ENCODE results near the gene ANXA5.

The ANXA5 gene

GRCh38 chr4:121717680-121718237 lies 21.0 kb upstream of the ANXA5 start:
- TF ChIP-seq, protein P1, sequence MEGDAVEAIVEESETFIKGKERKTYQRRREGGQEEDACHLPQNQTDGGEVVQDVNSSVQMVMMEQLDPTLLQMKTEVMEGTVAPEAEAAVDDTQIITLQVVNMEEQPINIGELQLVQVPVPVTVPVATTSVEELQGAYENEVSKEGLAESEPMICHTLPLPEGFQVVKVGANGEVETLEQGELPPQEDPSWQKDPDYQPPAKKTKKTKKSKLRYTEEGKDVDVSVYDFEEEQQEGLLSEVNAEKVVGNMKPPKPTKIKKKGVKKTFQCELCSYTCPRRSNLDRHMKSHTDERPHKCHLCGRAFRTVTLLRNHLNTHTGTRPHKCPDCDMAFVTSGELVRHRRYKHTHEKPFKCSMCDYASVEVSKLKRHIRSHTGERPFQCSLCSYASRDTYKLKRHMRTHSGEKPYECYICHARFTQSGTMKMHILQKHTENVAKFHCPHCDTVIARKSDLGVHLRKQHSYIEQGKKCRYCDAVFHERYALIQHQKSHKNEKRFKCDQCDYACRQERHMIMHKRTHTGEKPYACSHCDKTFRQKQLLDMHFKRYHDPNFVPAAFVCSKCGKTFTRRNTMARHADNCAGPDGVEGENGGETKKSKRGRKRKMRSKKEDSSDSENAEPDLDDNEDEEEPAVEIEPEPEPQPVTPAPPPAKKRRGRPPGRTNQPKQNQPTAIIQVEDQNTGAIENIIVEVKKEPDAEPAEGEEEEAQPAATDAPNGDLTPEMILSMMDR (IDR thresholded peaks at IDR 0.05; ENCODE audit: insufficient read depth, low read length, poor library complexity, severe bottlenecking), result no peak
- DNase-seq (ENCODE audit: extremely low read depth, insufficient read length), result no peak
- no peaks in the 10 kb centered on the region for H3K27me3 ChIP-seq (replicated peaks; ENCODE audit: control insufficient read depth, insufficient read depth, low read length)
- no peak overlapping the region for H3K4me3 ChIP-seq (replicated peaks; ENCODE audit: low read depth, low read length)
- no peaks in the 10 kb centered on the region for H3K36me3 ChIP-seq (ENCODE audit: control insufficient read depth, insufficient read depth, low read length)

DNA sequence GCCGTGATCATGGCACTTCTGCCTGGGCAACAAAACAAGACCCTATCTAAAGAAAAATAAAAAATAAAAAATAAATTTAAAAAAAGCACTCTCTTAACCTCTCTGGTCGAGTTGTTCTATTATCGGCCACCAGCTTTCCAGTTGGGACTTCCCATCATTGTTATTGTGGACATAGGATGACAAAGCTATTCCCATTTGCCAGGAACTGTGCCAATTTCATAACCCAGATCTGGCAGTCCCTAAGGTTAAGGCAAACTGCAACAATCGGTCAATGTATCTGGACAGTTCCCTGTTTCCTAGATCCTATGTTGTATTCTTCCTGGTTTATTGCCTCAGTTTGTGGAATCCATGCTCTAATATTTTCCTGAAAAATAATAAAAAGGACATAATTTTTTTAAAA lies 17.8 kb upstream of the ANXA5 start:
- DNase-seq (ENCODE audit: extremely low read depth, insufficient read length), result no peak
- no peaks in the 10 kb centered on the region for H3K36me3 ChIP-seq (ENCODE audit: control insufficient read depth, insufficient read depth, low read length)
- H3K4me3 ChIP-seq (replicated peaks; ENCODE audit: low read depth, low read length), result no peak overlapping the region
- TF ChIP-seq, protein P1 (IDR thresholded peaks at IDR 0.05; ENCODE audit: insufficient read depth, low read length, poor library complexity, severe bottlenecking), result no peak
- H3K27me3 ChIP-seq (replicated peaks; ENCODE audit: control insufficient read depth, insufficient read depth, low read length), result no peaks in the 10 kb centered on the region

- DNase-seq (ENCODE audit: extremely low read depth, insufficient read length), result no peak
- Histone ChIP-seq H3K27me3 (replicated peaks; ENCODE audit: control insufficient read depth, insufficient read depth, low read length) (no peaks in the 10 kb centered on the region), H3K4me3 (replicated peaks; ENCODE audit: low read depth, low read length) (no peak overlapping the region), H3K36me3 (ENCODE audit: control insufficient read depth, insufficient read depth, low read length) (no peaks in the 10 kb centered on the region)
- TF ChIP-seq, protein P1 (IDR thresholded peaks at IDR 0.05; ENCODE audit: insufficient read depth, low read length, poor library complexity, severe bottlenecking), result no peak
Observed at GRCh38 chr4:121712783-121713182, 16.0 kb upstream of the ANXA5 start.

DNA sequence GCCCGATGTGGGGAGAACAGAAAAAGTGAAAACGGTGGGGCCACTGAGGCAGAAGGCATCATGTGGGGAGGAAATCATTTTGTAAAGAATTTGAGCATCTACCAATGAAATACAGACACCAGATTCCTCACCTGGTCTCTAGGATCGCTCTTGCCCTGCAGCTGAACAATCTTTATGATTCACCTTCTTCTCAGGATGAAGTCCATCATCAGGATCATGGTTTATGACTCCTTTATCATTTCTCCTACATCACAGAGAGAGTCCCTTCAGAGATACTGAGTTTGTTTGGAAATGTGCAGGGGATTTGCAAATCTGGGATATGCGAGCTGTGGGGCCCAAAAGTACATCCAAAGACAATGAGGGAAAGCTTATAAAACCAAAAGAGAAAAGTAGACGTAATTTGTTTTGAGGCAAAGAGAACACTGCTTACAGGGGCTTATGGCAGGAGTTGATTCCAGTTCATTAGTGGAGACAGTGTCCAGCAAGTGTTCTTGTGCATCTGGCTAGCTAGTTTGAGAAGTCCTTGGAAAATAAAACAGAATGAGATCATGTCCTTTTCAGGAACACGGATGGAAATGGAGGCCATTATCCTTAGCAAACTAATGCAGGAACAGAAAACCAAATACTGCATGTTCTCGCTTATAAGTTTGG lies 15.3 kb upstream of the ANXA5 start:
- H3K36me3 ChIP-seq (ENCODE audit: control insufficient read depth, insufficient read depth, low read length), result no peaks in the 10 kb centered on the region
- H3K4me3 ChIP-seq (replicated peaks; ENCODE audit: low read depth, low read length), result no peak overlapping the region
- no peaks in the 10 kb centered on the region for H3K27me3 ChIP-seq (replicated peaks; ENCODE audit: control insufficient read depth, insufficient read depth, low read length)
- DNase-seq (ENCODE audit: extremely low read depth, insufficient read length), result no peak
- TF ChIP-seq, protein P1 (IDR thresholded peaks at IDR 0.05; ENCODE audit: insufficient read depth, low read length, poor library complexity, severe bottlenecking), result no peak

DNA sequence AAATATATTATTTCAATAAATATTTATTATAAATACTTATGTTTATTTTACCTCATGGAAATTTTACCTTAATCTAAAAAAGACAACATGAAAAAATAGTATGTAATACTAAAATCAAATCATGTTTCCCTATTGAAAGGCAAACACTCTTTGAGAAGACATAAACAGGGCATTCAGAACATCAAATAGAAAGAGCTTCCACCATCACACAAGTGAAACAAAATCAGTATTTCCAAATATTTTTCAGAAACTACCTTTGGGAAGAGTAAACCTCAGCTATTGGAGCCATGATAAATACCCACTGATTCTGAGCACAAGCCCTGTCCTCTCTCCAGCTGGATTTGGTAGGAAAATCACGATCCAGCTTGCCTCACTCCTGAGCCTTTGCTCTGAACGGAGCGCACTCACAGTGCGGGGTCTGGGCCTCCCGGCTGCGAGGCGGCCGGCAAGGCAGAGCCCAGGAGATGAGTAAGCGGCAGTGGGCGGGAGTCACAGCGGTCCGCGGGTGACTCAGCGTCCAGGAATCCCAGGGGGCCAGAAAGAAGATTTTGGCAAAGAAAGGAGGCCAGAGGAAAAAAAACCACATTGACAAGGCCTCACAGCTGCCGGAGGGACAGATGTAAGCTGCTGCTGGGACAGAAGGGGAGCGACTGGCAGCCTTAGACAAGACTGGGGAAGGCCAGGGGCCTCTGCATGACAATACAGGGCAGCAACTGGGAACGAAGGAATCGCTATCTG lies 14.7 kb upstream of the ANXA5 start:
- Histone ChIP-seq H3K4me3 (replicated peaks; ENCODE audit: low read depth, low read length) (no peak overlapping the region), H3K36me3 (ENCODE audit: control insufficient read depth, insufficient read depth, low read length) (no peaks in the 10 kb centered on the region), H3K27me3 (replicated peaks; ENCODE audit: control insufficient read depth, insufficient read depth, low read length) (no peaks in the 10 kb centered on the region)
- peak; percentile 48 for DNase-seq (ENCODE audit: extremely low read depth, insufficient read length)
- TF ChIP-seq, protein P1 (IDR thresholded peaks at IDR 0.05; ENCODE audit: insufficient read depth, low read length, poor library complexity, severe bottlenecking), result no peak

Data from GM06990 (cell line).